Measurements from ENCODE around the gene EVI5L. TPM values are rescaled to one million over a fixed set of nuclear protein-coding genes. Genes with fewer than 3 reads are reported as not detected.

EVI5L gene
- total and polyA plus RNA-seq, 4 donors, result 1.4 to 5.0 (median 4.4) TPM

GRCh38 chr19:7841751-7842660, 12.0 kb downstream of the EVI5L start:
- Histone ChIP-seq H3K9ac (ENCODE audit: low read depth in 1 of 2, low read length in 2 of 2) (no peak overlapping the region), H3K4me3 (ENCODE audit: low read depth in 1 of 3, low read length in 3 of 3) (no peak overlapping the region), H3K27ac (ENCODE audit: low read depth in 1 of 2, low read length in 2 of 2) (no peak overlapping the region), H3K9me3 (ENCODE audit: control insufficient read depth in 4 of 4, low read length in 3 of 4) (no peaks in the 10 kb centered on the region), H3K36me3 (ENCODE audit: control insufficient read depth in 4 of 4, insufficient read depth in 3 of 4, low read depth in 1 of 4, low read length in 3 of 4) (no peaks in the 10 kb centered on the region), H3K4me1 (ENCODE audit: control insufficient read depth in 4 of 4, insufficient read depth in 4 of 4, low read length in 3 of 4) (no peaks in the 10 kb centered on the region), H3K27me3 (ENCODE audit: control insufficient read depth in 4 of 4, insufficient read depth in 4 of 4, low read length in 3 of 4) (no peaks in the 10 kb centered on the region)
- 90% methylated on average over 11 of the region's 11 CpGs for WGBS
- no peak for DNase-seq (ENCODE audit: low spot score)
- TF ChIP-seq YY1 (IDR thresholded peaks at IDR 0.05) (no peak), SP1 (IDR thresholded peaks at IDR 0.05) (no peak), RAD21 (IDR thresholded peaks at IDR 0.05) (no peak), GABPA (IDR thresholded peaks at IDR 0.05 in 1 of 2, conservative IDR thresholded peaks at IDR 0.05 in 1 of 2) (no peak), CTCF (IDR thresholded peaks at IDR 0.05; ENCODE audit: low read depth, low read length, missing input control) (no peak), RXRA (IDR thresholded peaks at IDR 0.05) (no peak), HNF4G (IDR thresholded peaks at IDR 0.05) (no peak), NR2F2 (IDR thresholded peaks at IDR 0.05) (no peak), TAF1 (conservative IDR thresholded peaks at IDR 0.05) (no peak), ATF3 (IDR thresholded peaks at IDR 0.05) (no peak), ZBTB33 (IDR thresholded peaks at IDR 0.05) (no peak), FOXA2 (IDR thresholded peaks at IDR 0.05) (no peak), JUND (IDR thresholded peaks at IDR 0.05) (no peak), EGR1 (IDR thresholded peaks at IDR 0.05; ENCODE audit: low read depth in 2 of 2) (no peak), REST (IDR thresholded peaks at IDR 0.05) (no peak), FOXA1 (IDR thresholded peaks at IDR 0.05) (no peak), HNF4A (conservative IDR thresholded peaks at IDR 0.05) (no peak), MAX (IDR thresholded peaks at IDR 0.05) (no peak)
